Measurements from ENCODE around the gene CMTM1. TPM values are rescaled to one million over a fixed set of nuclear protein-coding genes. Genes with fewer than 3 reads are reported as not detected.

CMTM1 gene
- polyA plus RNA-seq, 1 donor from 2014 or later = 1.6 TPM

DNA sequence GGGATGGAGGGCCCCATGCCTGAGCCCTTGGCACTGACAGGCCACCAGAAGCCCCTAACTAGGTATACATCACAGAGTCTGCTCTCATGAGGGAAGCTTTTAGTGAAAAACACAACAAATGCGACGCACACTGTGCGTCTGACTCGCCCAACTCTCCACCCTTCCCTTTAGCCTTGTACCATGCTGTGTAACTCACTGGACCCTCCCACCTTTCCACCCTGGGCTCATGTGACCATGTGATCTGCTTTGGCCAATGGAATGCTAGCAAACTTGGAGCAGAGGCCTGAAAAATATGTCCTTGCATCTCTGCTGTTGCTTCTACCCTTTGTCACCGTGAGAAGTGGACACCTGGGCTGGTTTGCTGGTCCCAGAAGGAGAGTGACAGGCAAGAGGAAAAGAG is 37.9 kb upstream of the CMTM1 start:
- Histone ChIP-seq H3K9me2 (ENCODE audit: insufficient read depth, low read length) (no peaks in the 10 kb centered on the region), H3K4me2 (ENCODE audit: low read length) (no peak overlapping the region), H2AFZ (ENCODE audit: low read depth, low read length) (no peak overlapping the region), H3K27me3 (ENCODE audit: insufficient read depth, low read depth, low read length) (no peaks in the 10 kb centered on the region), H3F3A (ENCODE audit: insufficient read depth, low read length, poor library complexity, severe bottlenecking) (no peaks in the 10 kb centered on the region), H3K4me3 (ENCODE audit: low read length) (no peak overlapping the region), H4K20me1 (ENCODE audit: insufficient read depth) (no peaks in the 10 kb centered on the region), H3K79me2 (replicated peaks; ENCODE audit: insufficient read depth, low read length) (no peaks in the 10 kb centered on the region), H3K9me3 (ENCODE audit: low read length) (no peaks in the 10 kb centered on the region), H3K27ac (ENCODE audit: low read length) (no peak overlapping the region), H3K36me3 (ENCODE audit: insufficient read depth, low read length) (no peaks in the 10 kb centered on the region), H3K9ac (ENCODE audit: low read length) (no peak overlapping the region)
- TF ChIP-seq RAD21 (conservative IDR thresholded peaks at IDR 0.05) (no peak), MXI1 (conservative IDR thresholded peaks at IDR 0.05; ENCODE audit: poor library complexity, severe bottlenecking) (no peak), POLR2AphosphoS5 (IDR thresholded peaks at IDR 0.05) (no peak), TAF1 (IDR thresholded peaks at IDR 0.05; ENCODE audit: low read depth) (no peak), EZH2 (IDR thresholded peaks at IDR 0.05; ENCODE audit: borderline replicate concordance, insufficient read depth, low read length, poor library complexity, severe bottlenecking) (no peak), SMC3 (conservative IDR thresholded peaks at IDR 0.05; ENCODE audit: poor library complexity) (no peak), EP300 (conservative IDR thresholded peaks at IDR 0.05; ENCODE audit: poor library complexity, severe bottlenecking) (no peak)
- TF ChIP-seq, protein P1, sequence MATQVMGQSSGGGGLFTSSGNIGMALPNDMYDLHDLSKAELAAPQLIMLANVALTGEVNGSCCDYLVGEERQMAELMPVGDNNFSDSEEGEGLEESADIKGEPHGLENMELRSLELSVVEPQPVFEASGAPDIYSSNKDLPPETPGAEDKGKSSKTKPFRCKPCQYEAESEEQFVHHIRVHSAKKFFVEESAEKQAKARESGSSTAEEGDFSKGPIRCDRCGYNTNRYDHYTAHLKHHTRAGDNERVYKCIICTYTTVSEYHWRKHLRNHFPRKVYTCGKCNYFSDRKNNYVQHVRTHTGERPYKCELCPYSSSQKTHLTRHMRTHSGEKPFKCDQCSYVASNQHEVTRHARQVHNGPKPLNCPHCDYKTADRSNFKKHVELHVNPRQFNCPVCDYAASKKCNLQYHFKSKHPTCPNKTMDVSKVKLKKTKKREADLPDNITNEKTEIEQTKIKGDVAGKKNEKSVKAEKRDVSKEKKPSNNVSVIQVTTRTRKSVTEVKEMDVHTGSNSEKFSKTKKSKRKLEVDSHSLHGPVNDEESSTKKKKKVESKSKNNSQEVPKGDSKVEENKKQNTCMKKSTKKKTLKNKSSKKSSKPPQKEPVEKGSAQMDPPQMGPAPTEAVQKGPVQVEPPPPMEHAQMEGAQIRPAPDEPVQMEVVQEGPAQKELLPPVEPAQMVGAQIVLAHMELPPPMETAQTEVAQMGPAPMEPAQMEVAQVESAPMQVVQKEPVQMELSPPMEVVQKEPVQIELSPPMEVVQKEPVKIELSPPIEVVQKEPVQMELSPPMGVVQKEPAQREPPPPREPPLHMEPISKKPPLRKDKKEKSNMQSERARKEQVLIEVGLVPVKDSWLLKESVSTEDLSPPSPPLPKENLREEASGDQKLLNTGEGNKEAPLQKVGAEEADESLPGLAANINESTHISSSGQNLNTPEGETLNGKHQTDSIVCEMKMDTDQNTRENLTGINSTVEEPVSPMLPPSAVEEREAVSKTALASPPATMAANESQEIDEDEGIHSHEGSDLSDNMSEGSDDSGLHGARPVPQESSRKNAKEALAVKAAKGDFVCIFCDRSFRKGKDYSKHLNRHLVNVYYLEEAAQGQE (IDR thresholded peaks at IDR 0.05; ENCODE audit: borderline replicate concordance) = no peak
- TF ChIP-seq, protein P2, sequence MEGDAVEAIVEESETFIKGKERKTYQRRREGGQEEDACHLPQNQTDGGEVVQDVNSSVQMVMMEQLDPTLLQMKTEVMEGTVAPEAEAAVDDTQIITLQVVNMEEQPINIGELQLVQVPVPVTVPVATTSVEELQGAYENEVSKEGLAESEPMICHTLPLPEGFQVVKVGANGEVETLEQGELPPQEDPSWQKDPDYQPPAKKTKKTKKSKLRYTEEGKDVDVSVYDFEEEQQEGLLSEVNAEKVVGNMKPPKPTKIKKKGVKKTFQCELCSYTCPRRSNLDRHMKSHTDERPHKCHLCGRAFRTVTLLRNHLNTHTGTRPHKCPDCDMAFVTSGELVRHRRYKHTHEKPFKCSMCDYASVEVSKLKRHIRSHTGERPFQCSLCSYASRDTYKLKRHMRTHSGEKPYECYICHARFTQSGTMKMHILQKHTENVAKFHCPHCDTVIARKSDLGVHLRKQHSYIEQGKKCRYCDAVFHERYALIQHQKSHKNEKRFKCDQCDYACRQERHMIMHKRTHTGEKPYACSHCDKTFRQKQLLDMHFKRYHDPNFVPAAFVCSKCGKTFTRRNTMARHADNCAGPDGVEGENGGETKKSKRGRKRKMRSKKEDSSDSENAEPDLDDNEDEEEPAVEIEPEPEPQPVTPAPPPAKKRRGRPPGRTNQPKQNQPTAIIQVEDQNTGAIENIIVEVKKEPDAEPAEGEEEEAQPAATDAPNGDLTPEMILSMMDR (IDR thresholded peaks at IDR 0.05; ENCODE audit: poor library complexity, severe bottlenecking) = no peak

DNA sequence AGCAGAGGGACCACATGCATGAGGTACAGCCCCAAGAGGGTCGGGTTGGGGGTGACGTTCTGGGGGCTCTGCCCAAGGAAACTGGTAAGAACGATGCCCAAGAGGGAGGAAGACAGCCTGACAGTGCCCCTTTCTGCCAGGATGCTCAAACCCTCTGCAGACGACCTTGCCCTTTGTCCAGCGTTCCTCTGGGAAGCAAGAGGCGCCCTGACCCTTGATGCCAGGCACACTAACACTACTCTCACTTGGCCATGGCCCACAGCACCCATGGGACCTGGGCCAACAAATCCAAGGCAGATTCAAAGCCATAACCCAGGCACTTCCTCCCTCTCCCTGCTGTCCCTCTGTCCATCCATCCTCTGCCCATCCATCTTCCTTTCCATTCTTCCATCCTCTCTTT is 36.8 kb upstream of the CMTM1 start:
- Histone ChIP-seq H3K9me2 (ENCODE audit: insufficient read depth, low read length) (no peaks in the 10 kb centered on the region), H3K27ac (ENCODE audit: low read length) (no peak overlapping the region), H2AFZ (ENCODE audit: low read depth, low read length) (no peak overlapping the region), H3F3A (ENCODE audit: insufficient read depth, low read length, poor library complexity, severe bottlenecking) (no peaks in the 10 kb centered on the region), H3K4me2 (ENCODE audit: low read length) (no peak overlapping the region), H3K79me2 (replicated peaks; ENCODE audit: insufficient read depth, low read length) (no peaks in the 10 kb centered on the region), H4K20me1 (ENCODE audit: insufficient read depth) (no peaks in the 10 kb centered on the region), H3K36me3 (ENCODE audit: insufficient read depth, low read length) (no peaks in the 10 kb centered on the region), H3K27me3 (ENCODE audit: insufficient read depth, low read depth, low read length) (no peaks in the 10 kb centered on the region), H3K4me3 (ENCODE audit: low read length) (no peak overlapping the region), H3K9ac (ENCODE audit: low read length) (no peak overlapping the region), H3K9me3 (ENCODE audit: low read length) (no peaks in the 10 kb centered on the region)
- no peak for TF ChIP-seq TAF1 (IDR thresholded peaks at IDR 0.05; ENCODE audit: low read depth)
- no peak for TF ChIP-seq RAD21 (conservative IDR thresholded peaks at IDR 0.05)
- TF ChIP-seq MXI1 (conservative IDR thresholded peaks at IDR 0.05; ENCODE audit: poor library complexity, severe bottlenecking) = no peak
- TF ChIP-seq, protein P2 (IDR thresholded peaks at IDR 0.05; ENCODE audit: poor library complexity, severe bottlenecking) = no peak
- no peak for TF ChIP-seq POLR2AphosphoS5 (IDR thresholded peaks at IDR 0.05)
- no peak for TF ChIP-seq SMC3 (conservative IDR thresholded peaks at IDR 0.05; ENCODE audit: poor library complexity)
